Brain microvascular endothelial cell (primary cell): ENCODE results near the gene DNAJC7.

Experiments
- DNase-seq: peaks from one replicate; pipeline ENCODE4 v3.0.0-alpha.2; 2020
- H3K27ac ChIP-seq: fragments of 250-450 bp; sonication (Bioruptor Pico); 2 replicates; pipeline ENCODE4 v1.5.1; 2020; ENCODE audit warnings: mild to moderate bottlenecking, moderate library complexity
- H3K27me3 ChIP-seq: fragments of 250-450 bp; sonication (Bioruptor Pico); replicated peaks from 2 replicates; pipeline ENCODE4 v1.5.1; 2020; ENCODE audit warnings: mild to moderate bottlenecking
- H3K36me3 ChIP-seq: fragments of 250-450 bp; sonication (Bioruptor Pico); replicated peaks from 2 replicates; pipeline ENCODE4 v1.5.1; 2020; ENCODE audit warnings: mild to moderate bottlenecking
- H3K4me3 ChIP-seq: 2 replicates; pipeline ENCODE4 v1.5.1; 2011; ENCODE audit warnings: low read depth, mild to moderate bottlenecking, control low read depth, low read length, moderate library complexity
- in situ Hi-C: cut with HindIII; loops from 2 replicates; pipeline ENCODE4 v1.10.0; 2017; ENCODE audit warnings: low sequenced_read_pairs, low pct_ligation_motif_present
- TF ChIP-seq, protein P1 (sequence below): IDR thresholded peaks from 2 replicates; pipeline ENCODE4 v1.5.1; 2011; ENCODE audit warnings: low read depth, mild to moderate bottlenecking, moderate library complexity, low read length, control low read depth, inconsistent platforms; ENCODE audit errors: missing control alignments

Gene DNAJC7

GRCh38 chr17:42027961-42028790 is 10.9 kb upstream of the DNAJC7 start:
- TF ChIP-seq, protein P1, sequence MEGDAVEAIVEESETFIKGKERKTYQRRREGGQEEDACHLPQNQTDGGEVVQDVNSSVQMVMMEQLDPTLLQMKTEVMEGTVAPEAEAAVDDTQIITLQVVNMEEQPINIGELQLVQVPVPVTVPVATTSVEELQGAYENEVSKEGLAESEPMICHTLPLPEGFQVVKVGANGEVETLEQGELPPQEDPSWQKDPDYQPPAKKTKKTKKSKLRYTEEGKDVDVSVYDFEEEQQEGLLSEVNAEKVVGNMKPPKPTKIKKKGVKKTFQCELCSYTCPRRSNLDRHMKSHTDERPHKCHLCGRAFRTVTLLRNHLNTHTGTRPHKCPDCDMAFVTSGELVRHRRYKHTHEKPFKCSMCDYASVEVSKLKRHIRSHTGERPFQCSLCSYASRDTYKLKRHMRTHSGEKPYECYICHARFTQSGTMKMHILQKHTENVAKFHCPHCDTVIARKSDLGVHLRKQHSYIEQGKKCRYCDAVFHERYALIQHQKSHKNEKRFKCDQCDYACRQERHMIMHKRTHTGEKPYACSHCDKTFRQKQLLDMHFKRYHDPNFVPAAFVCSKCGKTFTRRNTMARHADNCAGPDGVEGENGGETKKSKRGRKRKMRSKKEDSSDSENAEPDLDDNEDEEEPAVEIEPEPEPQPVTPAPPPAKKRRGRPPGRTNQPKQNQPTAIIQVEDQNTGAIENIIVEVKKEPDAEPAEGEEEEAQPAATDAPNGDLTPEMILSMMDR: peak; percentile 46
- H3K27me3 ChIP-seq: no peaks in the 10 kb centered on the region
- H3K4me3 ChIP-seq: no peak overlapping the region
- in situ Hi-C loops: no loop called here
- peaks cover 13% of the 10 kb centered on the region for H3K36me3 ChIP-seq
- H3K27ac ChIP-seq: no peak overlapping the region
- no peak for DNase-seq

- TF ChIP-seq, protein P1: no peak
- no peak for DNase-seq
- in situ Hi-C loops: no loop called here
- H3K27me3 ChIP-seq: no peaks in the 10 kb centered on the region
- H3K27ac ChIP-seq: no peak overlapping the region
- H3K36me3 ChIP-seq: peaks cover 19% of the 10 kb centered on the region
- H3K4me3 ChIP-seq: no peak overlapping the region
Observed at GRCh38 chr17:42027590-42027889, 10.3 kb upstream of the DNAJC7 start.

GRCh38 chr17:42026857-42027589 is 9.8 kb upstream of the DNAJC7 start:
- TF ChIP-seq, protein P1: no peak
- H3K36me3 ChIP-seq: peaks cover 24% of the 10 kb centered on the region
- in situ Hi-C loops: no loop called here
- no peak overlapping the region for H3K4me3 ChIP-seq
- no peak overlapping the region for H3K27ac ChIP-seq
- H3K27me3 ChIP-seq: no peaks in the 10 kb centered on the region
- no peak for DNase-seq

DNA sequence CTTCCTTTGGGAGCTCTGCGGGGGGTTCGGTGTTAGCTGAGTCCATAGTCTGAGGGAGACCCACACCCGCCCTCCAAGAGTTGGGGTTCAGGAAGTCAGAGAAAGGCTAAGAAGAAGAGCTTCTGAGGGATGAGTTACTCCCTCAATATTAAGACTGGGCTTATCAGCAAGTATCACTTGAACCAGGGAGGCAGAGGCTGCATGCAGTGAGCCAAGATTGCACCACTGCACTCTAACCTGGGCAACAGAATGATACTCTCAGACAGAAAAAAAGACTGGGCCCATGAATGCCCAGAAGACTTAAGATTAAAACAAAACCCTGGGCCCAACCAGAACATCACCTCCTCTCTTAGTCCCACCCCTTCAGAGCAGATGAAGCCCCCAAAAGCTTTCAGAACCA is 8.7 kb upstream of the DNAJC7 start:
- no peak for DNase-seq
- in situ Hi-C loops: no loop called here
- TF ChIP-seq, protein P1: no peak
- no peak overlapping the region for H3K27ac ChIP-seq
- no peaks in the 10 kb centered on the region for H3K27me3 ChIP-seq
- H3K36me3 ChIP-seq: peaks cover 28% of the 10 kb centered on the region
- no peak overlapping the region for H3K4me3 ChIP-seq

DNA sequence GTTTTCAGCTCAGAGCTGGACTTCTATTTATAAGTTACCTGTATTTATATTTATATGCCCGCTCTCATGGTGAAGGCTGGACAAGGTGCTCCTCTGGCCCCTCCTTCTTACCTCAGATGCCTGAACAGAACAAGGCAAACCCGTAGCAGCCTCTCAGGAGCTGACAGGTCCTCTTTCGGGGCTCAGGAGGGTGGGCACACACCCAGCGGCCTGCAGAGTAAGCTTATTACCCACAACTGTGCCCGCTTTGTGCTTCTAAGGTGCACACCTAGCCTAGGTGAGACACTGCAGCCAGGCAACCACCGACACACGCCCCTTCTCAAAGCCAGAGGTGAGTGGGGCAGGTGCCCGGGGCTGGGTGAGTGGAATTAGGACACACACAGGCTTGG is 7.9 kb upstream of the DNAJC7 start:
- no peak overlapping the region for H3K27ac ChIP-seq

More for the DNA sequence above, 7.9 kb upstream of the DNAJC7 start:
- Histone ChIP-seq H3K36me3 (peaks cover 28% of the 10 kb centered on the region), H3K27me3 (no peaks in the 10 kb centered on the region), H3K4me3 (no peak overlapping the region)
- TF ChIP-seq, protein P1: no peak
- in situ Hi-C loops: no loop called here
- DNase-seq: no peak
